SU-DHL-6 (cell line): ENCODE results near the gene CDC42EP3.

ENCODE experiments used
- H2AFZ ChIP-seq: fragments of 200-600 bp; sonication (generic); 2 replicates; pipeline ENCODE4 v1.6.1; 2014; ENCODE audit warnings: low read depth, mild to moderate bottlenecking, moderate library complexity, mixed read lengths, antibody characterized with exemption, low read length; ENCODE audit not compliant: severe bottlenecking
- H3F3A ChIP-seq: fragments of 200-600 bp; shearing (Covaris generic); 2 replicates; pipeline ENCODE4 v1.6.0; 2016; ENCODE audit warnings: antibody characterized with exemption, mild to moderate bottlenecking; ENCODE audit not compliant: insufficient read depth
- H3K27ac ChIP-seq: fragments of 200-600 bp; sonication (generic); 2 replicates; pipeline ENCODE4 v1.5.1; 2016; ENCODE audit warnings: low read depth, mild to moderate bottlenecking, low read length, moderate library complexity, mixed read lengths
- H3K27me3 ChIP-seq: fragments of 200-600 bp; sonication (generic), shearing (Covaris generic); 2 replicates; pipeline ENCODE4 v1.6.0; 2014; ENCODE audit warnings: mild to moderate bottlenecking, low read length
- H3K36me3 ChIP-seq: fragments of 200-600 bp; sonication (generic); 2 replicates; pipeline ENCODE4 v1.6.1; 2014; ENCODE audit warnings: mild to moderate bottlenecking, low read length, mixed read lengths
- H3K4me2 ChIP-seq: fragments of 300-600, 200-600 bp; shearing (Covaris generic), sonication (generic); 2 replicates; pipeline ENCODE4 v1.6.0; 2014; ENCODE audit warnings: low read length, low read depth, mild to moderate bottlenecking; ENCODE audit not compliant: poor library complexity, severe bottlenecking
- H3K4me3 ChIP-seq: fragments of 200-600 bp; sonication (generic); 2 replicates; pipeline ENCODE4 v1.5.1; 2014; ENCODE audit warnings: antibody characterized with exemption, low read length, mild to moderate bottlenecking, mixed read lengths; ENCODE audit not compliant: insufficient read depth, poor library complexity, severe bottlenecking
- H3K79me2 ChIP-seq: fragments of 200-600 bp; sonication (generic); 2 replicates; pipeline ENCODE4 v1.6.1; 2014; ENCODE audit warnings: mild to moderate bottlenecking, low read length, moderate library complexity; ENCODE audit not compliant: insufficient read depth
- H3K9ac ChIP-seq: fragments of 200-600 bp; sonication (generic); 2 replicates; pipeline ENCODE4 v1.7.0; 2014; ENCODE audit warnings: mild to moderate bottlenecking, low read length
- H3K9me2 ChIP-seq: fragments of 200-600 bp; sonication (generic); replicated peaks from 2 replicates; pipeline ENCODE4 v1.6.1; 2014; ENCODE audit warnings: low read length; ENCODE audit not compliant: insufficient read depth
- H3K9me3 ChIP-seq: fragments of 200-600 bp; sonication (generic); 2 replicates; pipeline ENCODE4 v1.6.1; 2014; ENCODE audit warnings: low read length, mixed read lengths; ENCODE audit not compliant: insufficient read depth
- H4K20me1 ChIP-seq: fragments of 200-600 bp; sonication (generic); 2 replicates; pipeline ENCODE4 v1.6.1; 2014; ENCODE audit warnings: low read depth, mild to moderate bottlenecking, antibody characterized with exemption, low read length, moderate library complexity, mixed read lengths
- CTCF ChIP-seq: fragments of 200-600 bp; sonication (generic); IDR thresholded peaks from one replicate; pipeline ENCODE4 v1.5.1; 2017; ENCODE audit warnings: antibody characterized with exemption, mild to moderate bottlenecking, low read length, moderate library complexity; ENCODE audit not compliant: insufficient read depth, poor library complexity, severe bottlenecking
- EZH2phosphoT487 ChIP-seq: fragments of 200-600 bp; sonication (generic), shearing (Covaris generic); conservative IDR thresholded peaks from 2 replicates; pipeline ENCODE4 v1.6.1; 2018; ENCODE audit warnings: mild to moderate bottlenecking, antibody characterized with exemption, low read length, moderate library complexity, mixed read lengths

CDC42EP3 gene

GRCh38 chr2:37650548-37651093 lies 20.8 kb downstream of the CDC42EP3 start:
- H3K4me3 ChIP-seq = no peak overlapping the region
- TF ChIP-seq CTCF (no peak), EZH2phosphoT487 (no peak)
- H3K36me3 ChIP-seq = no peaks in the 10 kb centered on the region
- no peaks in the 10 kb centered on the region for H3K27me3 ChIP-seq
- peaks cover 44% of the 10 kb centered on the region for H3K79me2 ChIP-seq
- no peaks in the 10 kb centered on the region for H3K9me3 ChIP-seq
- no peak overlapping the region for H3K4me2 ChIP-seq
- H3K27ac ChIP-seq = no peak overlapping the region
- H2AFZ ChIP-seq = no peak overlapping the region
- no peaks in the 10 kb centered on the region for H4K20me1 ChIP-seq
- H3K9ac ChIP-seq = no peak overlapping the region
- peaks cover 26% of the 10 kb centered on the region for H3F3A ChIP-seq
- no peaks in the 10 kb centered on the region for H3K9me2 ChIP-seq

- Histone ChIP-seq H3K4me2 (no peak overlapping the region), H3F3A (peaks cover 17% of the 10 kb centered on the region), H3K27ac (no peak overlapping the region), H3K4me3 (no peak overlapping the region), H3K27me3 (no peaks in the 10 kb centered on the region), H3K9me3 (no peaks in the 10 kb centered on the region), H3K79me2 (peaks cover 44% of the 10 kb centered on the region), H3K9me2 (no peaks in the 10 kb centered on the region), H3K36me3 (0 out of 2 replicates have a peak, but pooled peaks cover 5% of the 10 kb centered on the region), H4K20me1 (no peaks in the 10 kb centered on the region), H2AFZ (no peak overlapping the region), H3K9ac (no peak overlapping the region)
- TF ChIP-seq CTCF = no peak
- TF ChIP-seq EZH2phosphoT487 = no peak
These were observed 21.9 kb downstream of the CDC42EP3 start for GRCh38 chr2:37649518-37649917.

GRCh38 chr2:37648331-37649011 lies 23.0 kb downstream of the CDC42EP3 start:
- Histone ChIP-seq H2AFZ (no peak overlapping the region), H3K4me3 (no peak overlapping the region), H3K27me3 (no peaks in the 10 kb centered on the region), H4K20me1 (no peaks in the 10 kb centered on the region), H3F3A (peaks cover 8% of the 10 kb centered on the region), H3K4me2 (no peak overlapping the region), H3K9ac (no peak overlapping the region), H3K9me2 (no peaks in the 10 kb centered on the region), H3K79me2 (peaks cover 39% of the 10 kb centered on the region), H3K36me3 (0 out of 2 replicates have a peak, but pooled peaks cover 5% of the 10 kb centered on the region), H3K9me3 (no peaks in the 10 kb centered on the region), H3K27ac (no peak overlapping the region)
- TF ChIP-seq EZH2phosphoT487 = no peak
- no peak for TF ChIP-seq CTCF
